ENCODE results near the gene CHN2. TPM values are rescaled to one million over a fixed set of nuclear protein-coding genes. Genes with fewer than 3 reads are reported as not detected.

CHN2 gene
- total RNA-seq, 1 experiment from 2014 or later = 61.2 TPM

GRCh38 chr7:29467193-29467926 lies 272.8 kb downstream of the CHN2 start:
- ChIA-PET POLR2A (ENCODE audit: low non-redundant PET) (no interaction called here), CTCF (no interaction called here)
- Histone ChIP-seq H3K4me1 (ENCODE audit: insufficient read depth, low read length, poor library complexity, severe bottlenecking) (no peaks in the 10 kb centered on the region), H3K9me3 (ENCODE audit: low read depth, low read length, poor library complexity, severe bottlenecking) (no peaks in the 10 kb centered on the region), H3K27ac (ENCODE audit: low read depth, low read length, poor library complexity, severe bottlenecking) (no peak overlapping the region), H3K36me3 (ENCODE audit: insufficient read depth, low read length, poor library complexity, severe bottlenecking) (no peaks in the 10 kb centered on the region), H3K27me3 (replicated peaks; ENCODE audit: insufficient read depth, low read depth, low read length, poor library complexity) (no peaks in the 10 kb centered on the region), H3K4me3 (ENCODE audit: low read depth, low read length, poor library complexity, severe bottlenecking) (no peak overlapping the region)
- intact Hi-C loops (cut with micrococcal nuclease; ENCODE audit: unreplicated experiment) = no loop called here
- DNase-seq (ENCODE audit: low spot score) = no peak
- TF ChIP-seq EZH2 (IDR thresholded peaks at IDR 0.05; ENCODE audit: borderline replicate concordance, low read depth, low read length, poor library complexity, severe bottlenecking) = no peak
- no peak for TF ChIP-seq CTCF (conservative IDR thresholded peaks at IDR 0.05; ENCODE audit: low read depth, low read length)
- no TSS peak for BruUV-seq (replicated peaks)

- BruUV-seq (replicated peaks) = no TSS peak
- intact Hi-C loops (cut with micrococcal nuclease; ENCODE audit: unreplicated experiment) = no loop called here
- Histone ChIP-seq H3K9me3 (ENCODE audit: low read depth, low read length, poor library complexity, severe bottlenecking) (no peaks in the 10 kb centered on the region), H3K4me3 (ENCODE audit: low read depth, low read length, poor library complexity, severe bottlenecking) (no peak overlapping the region), H3K27me3 (replicated peaks; ENCODE audit: insufficient read depth, low read depth, low read length, poor library complexity) (no peaks in the 10 kb centered on the region), H3K36me3 (ENCODE audit: insufficient read depth, low read length, poor library complexity, severe bottlenecking) (no peaks in the 10 kb centered on the region), H3K27ac (ENCODE audit: low read depth, low read length, poor library complexity, severe bottlenecking) (no peak overlapping the region), H3K4me1 (ENCODE audit: insufficient read depth, low read length, poor library complexity, severe bottlenecking) (no peaks in the 10 kb centered on the region)
- CTCF ChIA-PET = no interaction called here
- TF ChIP-seq EZH2 (IDR thresholded peaks at IDR 0.05; ENCODE audit: borderline replicate concordance, low read depth, low read length, poor library complexity, severe bottlenecking) (no peak), CTCF (conservative IDR thresholded peaks at IDR 0.05; ENCODE audit: low read depth, low read length) (no peak)
- POLR2A ChIA-PET (ENCODE audit: low non-redundant PET) = no interaction called here
- DNase-seq (ENCODE audit: low spot score) = no peak
Measured at GRCh38 chr7:29468196-29468595, 273.6 kb downstream of the CHN2 start.

GRCh38 chr7:29469281-29469680 lies 274.7 kb downstream of the CHN2 start:
- intact Hi-C loops (cut with micrococcal nuclease; ENCODE audit: unreplicated experiment) = no loop called here
- ChIA-PET CTCF (no interaction called here), POLR2A (ENCODE audit: low non-redundant PET) (no interaction called here)
- Histone ChIP-seq H3K4me1 (ENCODE audit: insufficient read depth, low read length, poor library complexity, severe bottlenecking) (no peaks in the 10 kb centered on the region), H3K9me3 (ENCODE audit: low read depth, low read length, poor library complexity, severe bottlenecking) (no peaks in the 10 kb centered on the region), H3K4me3 (ENCODE audit: low read depth, low read length, poor library complexity, severe bottlenecking) (no peak overlapping the region), H3K27ac (ENCODE audit: low read depth, low read length, poor library complexity, severe bottlenecking) (no peak overlapping the region), H3K36me3 (ENCODE audit: insufficient read depth, low read length, poor library complexity, severe bottlenecking) (no peaks in the 10 kb centered on the region), H3K27me3 (replicated peaks; ENCODE audit: insufficient read depth, low read depth, low read length, poor library complexity) (no peaks in the 10 kb centered on the region)
- BruUV-seq (replicated peaks) = no TSS peak
- DNase-seq (ENCODE audit: low spot score) = no peak
- TF ChIP-seq EZH2 (IDR thresholded peaks at IDR 0.05; ENCODE audit: borderline replicate concordance, low read depth, low read length, poor library complexity, severe bottlenecking) (no peak), CTCF (conservative IDR thresholded peaks at IDR 0.05; ENCODE audit: low read depth, low read length) (no peak)

Measured in A673 (cell line).